GM21717 (cell line): ENCODE data around the gene KCP.

Experiments
- ATAC-seq: cut with Tn5 transposase; IDR thresholded peaks from one replicate; pipeline ENCODE4 v1.9.1; 2021; ENCODE audit warnings: mild to moderate bottlenecking, moderate library complexity; ENCODE audit not compliant: unreplicated experiment

KCP gene

GRCh38 chr7:128939075-128939860, 28.8 kb upstream of the KCP start:
- peak; percentile 16 for ATAC-seq

- peak; percentile 8 for ATAC-seq
These were observed 28.1 kb upstream of the KCP start for GRCh38 chr7:128938544-128939074.

- no peak for ATAC-seq
These were observed 27.4 kb upstream of the KCP start, which contains the start of gene IRF5 for GRCh38 chr7:128937647-128938543. IRF5 (plus strand) TSS chr7:128937927; CDS start chr7:128942082, 4,155 bp downstream.

- no peak for ATAC-seq
These were observed 26.8 kb upstream of the KCP start for GRCh38 chr7:128937271-128937646.

- ATAC-seq, result no peak
These were observed 26.3 kb upstream of the KCP start for GRCh38 chr7:128936798-128937197.

- no peak for ATAC-seq
These were observed 24.8 kb upstream of the KCP start for GRCh38 chr7:128935342-128935730.

GRCh38 chr7:128934361-128935341, 24.1 kb upstream of the KCP start:
- peak; percentile 27 for ATAC-seq

GRCh38 chr7:128933180-128933891, 22.8 kb upstream of the KCP start:
- peak; percentile 39 for ATAC-seq

GRCh38 chr7:128932862-128933179, 22.3 kb upstream of the KCP start:
- ATAC-seq, result no peak

- no peak for ATAC-seq
These were observed 21.7 kb upstream of the KCP start for GRCh38 chr7:128931965-128932861.

GRCh38 chr7:128931190-128931798, 20.8 kb upstream of the KCP start:
- ATAC-seq, result no peak

GRCh38 chr7:128928882-128929788, 18.6 kb upstream of the KCP start:
- no peak for ATAC-seq

- no peak for ATAC-seq
These were observed 17.8 kb upstream of the KCP start for GRCh38 chr7:128928159-128928813.

- no peak for ATAC-seq
These were observed 14.4 kb upstream of the KCP start for GRCh38 chr7:128924707-128925588.

GRCh38 chr7:128923411-128923800, 12.9 kb upstream of the KCP start:
- no peak for ATAC-seq
